Measurements from ENCODE around the gene IHH.

DNA sequence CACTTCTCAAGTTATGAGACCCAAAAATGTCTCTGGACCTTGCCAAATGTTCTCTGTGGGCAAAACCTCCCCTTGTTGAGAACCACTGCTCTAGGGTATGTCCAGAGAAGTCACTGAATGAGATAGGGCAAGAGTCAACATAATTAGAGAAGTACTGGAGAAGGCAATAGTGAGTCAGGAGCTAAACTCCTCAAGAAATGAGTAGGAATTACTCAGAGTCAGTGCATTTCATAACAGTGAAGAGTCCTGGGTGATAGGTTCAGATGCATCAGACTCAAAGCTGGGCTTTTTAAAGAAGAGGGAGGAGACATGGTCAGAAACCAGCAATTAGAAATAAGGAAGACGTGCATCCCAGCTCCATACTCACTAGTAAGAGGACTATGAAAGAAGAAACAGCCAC, 38.6 kb upstream of the IHH start:
- TF ChIP-seq, protein P1, sequence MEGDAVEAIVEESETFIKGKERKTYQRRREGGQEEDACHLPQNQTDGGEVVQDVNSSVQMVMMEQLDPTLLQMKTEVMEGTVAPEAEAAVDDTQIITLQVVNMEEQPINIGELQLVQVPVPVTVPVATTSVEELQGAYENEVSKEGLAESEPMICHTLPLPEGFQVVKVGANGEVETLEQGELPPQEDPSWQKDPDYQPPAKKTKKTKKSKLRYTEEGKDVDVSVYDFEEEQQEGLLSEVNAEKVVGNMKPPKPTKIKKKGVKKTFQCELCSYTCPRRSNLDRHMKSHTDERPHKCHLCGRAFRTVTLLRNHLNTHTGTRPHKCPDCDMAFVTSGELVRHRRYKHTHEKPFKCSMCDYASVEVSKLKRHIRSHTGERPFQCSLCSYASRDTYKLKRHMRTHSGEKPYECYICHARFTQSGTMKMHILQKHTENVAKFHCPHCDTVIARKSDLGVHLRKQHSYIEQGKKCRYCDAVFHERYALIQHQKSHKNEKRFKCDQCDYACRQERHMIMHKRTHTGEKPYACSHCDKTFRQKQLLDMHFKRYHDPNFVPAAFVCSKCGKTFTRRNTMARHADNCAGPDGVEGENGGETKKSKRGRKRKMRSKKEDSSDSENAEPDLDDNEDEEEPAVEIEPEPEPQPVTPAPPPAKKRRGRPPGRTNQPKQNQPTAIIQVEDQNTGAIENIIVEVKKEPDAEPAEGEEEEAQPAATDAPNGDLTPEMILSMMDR (IDR thresholded peaks at IDR 0.05), result no peak
- no peak for TF ChIP-seq POLR2A (IDR thresholded peaks at IDR 0.05)
